Left ventricle myocardium inferior (tissue), 1 donor: ENCODE measurements around the gene ACBD5. TPM values are rescaled to one million over a fixed set of nuclear protein-coding genes. Genes with fewer than 3 reads are reported as not detected.
A peak's percentile ranks its signal among the peaks of the same experiment; 100 is the strongest.

Experiments used
- DNase-seq: peaks from one replicate; pipeline ENCODE4 v3.0.0-alpha.2; 2020
- H3K27ac ChIP-seq: fragments of 200-600 bp; replicated peaks from 2 replicates; pipeline ENCODE4 v1.8.0; 2021
- H3K27me3 ChIP-seq: fragments of 200-600 bp; 2 replicates; pipeline ENCODE4 v1.8.0; 2021; ENCODE audit warnings: low read depth
- H3K36me3 ChIP-seq: fragments of 200-600 bp; 2 replicates; pipeline ENCODE4 v1.8.0; 2021
- H3K4me1 ChIP-seq: fragments of 200-600 bp; 2 replicates; pipeline ENCODE4 v1.8.0; 2021
- H3K4me3 ChIP-seq: fragments of 200-600 bp; 2 replicates; pipeline ENCODE4 v1.8.0; 2021; ENCODE audit warnings: mild to moderate bottlenecking, moderate library complexity
- H3K9me3 ChIP-seq: fragments of 200-600 bp; replicated peaks from 2 replicates; pipeline ENCODE4 v1.8.0; 2021
- CTCF ChIP-seq: fragments of 200-600 bp; IDR thresholded peaks from 2 replicates; pipeline ENCODE4 v1.8.0; 2021; ENCODE audit warnings: antibody characterized with exemption, mild to moderate bottlenecking, borderline replicate concordance
- intact Hi-C: fragments of 100-400 bp; cut with micrococcal nuclease; formaldehyde crosslinking; loops from one replicate; pipeline ENCODE4 v1.11.0; 2022
- total RNA-seq: library from RNA; stranded (reverse); fragmentation: NEBNext Ultra II Directional; extraction: Animal tissue kit (Norgen Biotek cat#: 25700); gene quantifications from one replicate; pipeline ENCODE4 v1.2.1, GENCODE V29; 2021
- donor health status: DM: no; HTN: yes; CAD: no; lungs with severe emphysema.

The ACBD5 gene
- total RNA-seq, 1 donor from 2014 or later: 64.0 TPM

- H3K36me3 ChIP-seq: no peaks in the 10 kb centered on the region
- peaks cover 44% of the 10 kb centered on the region for H3K27me3 ChIP-seq
- H3K9me3 ChIP-seq: no peaks in the 10 kb centered on the region
- DNase-seq: no peak
- H3K27ac ChIP-seq: no peak overlapping the region
- H3K4me3 ChIP-seq: peak overlapping the region; percentile 72
- intact Hi-C loops: no loop called here
- H3K4me1 ChIP-seq: peaks cover 12% of the 10 kb centered on the region
- TF ChIP-seq CTCF: no peak
Observed at GRCh38 chr10:27258838-27259812, 18.5 kb upstream of the ACBD5 start.

- Histone ChIP-seq H3K27ac (no peak overlapping the region), H3K36me3 (no peaks in the 10 kb centered on the region), H3K4me1 (peaks cover 12% of the 10 kb centered on the region), H3K4me3 (peak overlapping the region; percentile 72), H3K9me3 (no peaks in the 10 kb centered on the region), H3K27me3 (peaks cover 43% of the 10 kb centered on the region)
- TF ChIP-seq CTCF: no peak
- no peak for DNase-seq
- intact Hi-C loops: no loop called here
Observed at GRCh38 chr10:27258492-27258837, 17.9 kb upstream of the ACBD5 start.

DNA sequence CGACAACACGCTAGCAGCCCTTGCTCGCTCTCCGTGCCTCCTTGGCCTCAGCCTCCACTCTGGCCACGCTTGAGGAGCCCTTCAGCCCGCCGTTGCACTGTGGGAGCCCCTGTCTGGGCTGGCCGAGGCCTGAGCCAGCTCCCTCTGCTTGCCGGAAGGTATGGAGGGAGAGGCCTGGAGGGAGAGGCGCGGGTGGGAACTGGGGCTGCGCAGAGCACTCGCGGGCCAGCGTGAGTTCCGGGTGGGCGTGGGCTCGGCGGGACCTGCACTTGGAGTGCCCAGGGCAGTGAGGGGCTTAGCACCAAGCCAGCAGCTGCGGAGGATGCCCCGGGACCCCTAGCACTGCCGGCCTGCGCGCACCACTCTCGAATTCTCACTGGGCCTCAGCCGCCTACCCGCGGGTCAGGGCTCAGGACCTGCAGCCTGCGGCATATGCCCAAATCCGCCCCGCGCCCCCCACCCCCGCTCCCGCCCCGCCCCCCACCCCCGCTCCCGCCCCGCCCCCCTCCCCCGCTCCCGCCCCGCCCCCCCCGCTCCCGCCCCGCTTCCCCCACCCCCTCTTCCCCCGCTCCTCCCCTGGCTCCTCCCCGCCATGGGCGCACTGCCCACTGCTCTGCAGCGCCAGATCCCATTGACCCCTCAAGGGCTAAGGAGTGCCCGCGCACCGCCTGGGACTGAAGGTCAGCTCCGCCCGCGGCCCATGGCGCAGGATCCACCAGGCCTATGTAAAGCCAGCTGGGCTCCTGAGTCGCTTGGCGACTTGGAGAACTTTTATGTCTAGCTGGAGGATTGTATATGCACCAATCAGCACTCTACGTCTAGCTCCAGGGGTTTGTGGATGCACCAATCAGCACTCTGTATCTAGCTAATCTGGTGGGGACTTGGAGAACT, 15.9 kb upstream of the ACBD5 start:
- intact Hi-C loops: no loop called here
- no peaks in the 10 kb centered on the region for H3K9me3 ChIP-seq
- H3K4me1 ChIP-seq: peaks cover 19% of the 10 kb centered on the region
- H3K36me3 ChIP-seq: no peaks in the 10 kb centered on the region
- H3K4me3 ChIP-seq: no peak overlapping the region
- no peak for DNase-seq
- no peak for TF ChIP-seq CTCF
- H3K27me3 ChIP-seq: peaks cover 37% of the 10 kb centered on the region
- no peak overlapping the region for H3K27ac ChIP-seq

- H3K4me3 ChIP-seq: no peak overlapping the region
- TF ChIP-seq CTCF: no peak
- H3K36me3 ChIP-seq: no peaks in the 10 kb centered on the region
- DNase-seq: no peak
- intact Hi-C loops: no loop called here
- H3K4me1 ChIP-seq: peaks cover 11% of the 10 kb centered on the region
- no peaks in the 10 kb centered on the region for H3K9me3 ChIP-seq
- peaks cover 8% of the 10 kb centered on the region for H3K27me3 ChIP-seq
- no peak overlapping the region for H3K27ac ChIP-seq
Observed at GRCh38 chr10:27253576-27253975, 13.0 kb upstream of the ACBD5 start.

DNA sequence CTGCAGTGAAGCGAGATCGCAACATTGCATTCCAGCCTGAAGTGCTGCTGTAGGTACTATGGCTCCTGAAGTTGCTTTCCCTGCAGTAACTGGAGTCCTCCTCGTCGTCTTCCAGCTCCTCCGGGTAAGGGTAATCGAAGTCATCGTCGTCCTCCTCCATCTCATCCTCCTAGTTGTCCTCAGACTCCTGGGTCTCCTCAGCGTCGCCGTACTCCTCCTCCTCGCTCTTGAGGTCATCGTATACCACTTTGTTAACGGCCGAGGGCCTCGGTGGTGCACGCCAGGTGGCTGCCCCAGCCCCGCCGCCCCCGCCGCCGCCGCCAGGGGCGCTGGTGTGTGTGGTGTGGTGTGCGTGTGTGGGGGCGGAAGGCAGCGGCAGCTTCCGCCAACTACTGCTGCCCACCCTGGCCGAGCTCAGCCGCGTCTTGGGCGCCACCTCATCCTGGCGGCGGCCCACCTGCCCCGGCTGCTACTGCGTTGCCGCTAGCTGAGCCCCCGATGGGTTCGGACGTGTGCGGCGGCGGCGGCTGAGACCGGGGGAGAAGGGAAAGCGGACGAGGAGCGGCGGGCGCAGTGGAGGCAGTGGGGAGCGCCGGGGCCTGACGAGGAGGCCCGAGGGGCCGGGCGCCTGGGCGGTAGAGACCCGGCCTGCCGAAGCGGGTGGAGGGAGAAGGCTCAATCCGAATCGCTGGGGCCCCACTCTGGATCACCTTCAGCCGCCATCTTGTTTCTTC, 11.8 kb upstream of the ACBD5 start:
- no peaks in the 10 kb centered on the region for H3K36me3 ChIP-seq
- H3K4me3 ChIP-seq: peak overlapping the region; percentile 73
- intact Hi-C loops: no loop called here
- no peaks in the 10 kb centered on the region for H3K27me3 ChIP-seq
- no peaks in the 10 kb centered on the region for H3K9me3 ChIP-seq
- H3K4me1 ChIP-seq: peaks cover 15% of the 10 kb centered on the region
- H3K27ac ChIP-seq: peak overlapping the region; percentile 77
- peak; percentile 85 for TF ChIP-seq CTCF
- peak; percentile 70 for DNase-seq
